ENCODE data around the gene FES. TPM values are rescaled to one million over a fixed set of nuclear protein-coding genes. Genes with fewer than 3 reads are reported as not detected.

The FES gene
- total RNA-seq, 4 donors from 2014 or later: 5.3 to 13.5 (median 10.1) TPM

- no peaks in the 10 kb centered on the region for H3K27me3 ChIP-seq
Measured at GRCh38 chr15:90911302-90911623, 27.0 kb downstream of the FES start.

DNA sequence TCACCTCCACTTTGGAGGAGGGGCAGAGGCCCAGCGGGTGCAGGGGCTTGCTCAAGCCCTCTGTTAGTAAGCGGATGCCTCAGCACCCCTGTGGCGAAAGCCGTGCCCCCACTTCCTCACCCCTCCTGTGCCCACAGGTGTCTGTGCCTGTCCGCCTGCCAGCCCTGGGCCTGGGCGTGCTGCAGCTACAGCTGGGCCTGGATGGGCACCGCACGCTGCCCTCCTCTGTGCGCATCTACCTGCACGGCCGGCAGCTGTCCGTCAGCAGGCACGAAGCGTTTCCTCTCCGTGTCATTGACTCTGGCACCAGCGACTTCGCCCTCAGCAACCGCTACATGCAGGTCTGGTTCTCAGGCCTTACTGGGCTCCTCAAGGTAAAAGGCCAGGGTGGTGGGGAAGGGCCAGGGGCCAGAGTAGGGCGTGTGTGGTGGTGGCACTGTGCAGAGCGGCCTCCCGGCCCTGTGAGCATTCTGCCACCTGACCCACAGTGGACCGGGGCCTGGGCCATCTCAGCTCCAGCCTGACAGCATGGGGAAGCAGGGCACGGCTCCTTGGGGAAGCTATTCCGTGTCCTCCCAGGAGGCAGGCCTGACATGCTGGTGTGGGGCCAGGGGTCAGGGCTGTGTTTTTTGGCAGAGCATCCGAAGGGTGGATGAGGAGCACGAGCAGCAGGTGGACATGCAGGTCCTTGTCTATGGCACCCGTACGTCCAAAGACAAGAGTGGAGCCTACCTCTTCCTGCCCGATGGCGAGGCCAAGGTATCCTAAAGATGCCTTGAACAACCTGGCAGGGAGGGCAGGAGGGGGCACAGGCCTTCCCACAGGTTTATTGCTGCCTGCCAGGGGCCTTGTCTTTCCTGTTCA is 27.8 kb downstream of the FES start:
- H3K27me3 ChIP-seq: no peaks in the 10 kb centered on the region
- H3K27ac ChIP-seq: peak overlapping the region in 1 of 4 donors; percentile 91
- no peak for ATAC-seq
- H3K4me1 ChIP-seq: peaks cover 18 to 45% of the 10 kb centered on the region in 2 donors
- in situ Hi-C loops (cut with MboI; ENCODE audit: low sequenced_read_pairs in 4 of 4): no loop called here
- H3K36me3 ChIP-seq: peaks cover 0 to 78% of the 10 kb centered on the region in 2 donors
- intact Hi-C loops (cut with DNase I; ENCODE audit: low total_unique reads): no loop called here
- DNase-seq: no peak
- H3K4me3 ChIP-seq: no peak overlapping the region
- TF ChIP-seq POLR2A (IDR thresholded peaks at IDR 0.05): no peak
- TF ChIP-seq, protein P1, sequence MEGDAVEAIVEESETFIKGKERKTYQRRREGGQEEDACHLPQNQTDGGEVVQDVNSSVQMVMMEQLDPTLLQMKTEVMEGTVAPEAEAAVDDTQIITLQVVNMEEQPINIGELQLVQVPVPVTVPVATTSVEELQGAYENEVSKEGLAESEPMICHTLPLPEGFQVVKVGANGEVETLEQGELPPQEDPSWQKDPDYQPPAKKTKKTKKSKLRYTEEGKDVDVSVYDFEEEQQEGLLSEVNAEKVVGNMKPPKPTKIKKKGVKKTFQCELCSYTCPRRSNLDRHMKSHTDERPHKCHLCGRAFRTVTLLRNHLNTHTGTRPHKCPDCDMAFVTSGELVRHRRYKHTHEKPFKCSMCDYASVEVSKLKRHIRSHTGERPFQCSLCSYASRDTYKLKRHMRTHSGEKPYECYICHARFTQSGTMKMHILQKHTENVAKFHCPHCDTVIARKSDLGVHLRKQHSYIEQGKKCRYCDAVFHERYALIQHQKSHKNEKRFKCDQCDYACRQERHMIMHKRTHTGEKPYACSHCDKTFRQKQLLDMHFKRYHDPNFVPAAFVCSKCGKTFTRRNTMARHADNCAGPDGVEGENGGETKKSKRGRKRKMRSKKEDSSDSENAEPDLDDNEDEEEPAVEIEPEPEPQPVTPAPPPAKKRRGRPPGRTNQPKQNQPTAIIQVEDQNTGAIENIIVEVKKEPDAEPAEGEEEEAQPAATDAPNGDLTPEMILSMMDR (IDR thresholded peaks at IDR 0.05 in 4 of 5, conservative IDR thresholded peaks at IDR 0.05 in 1 of 5): no peak
- H3K9me3 ChIP-seq: no peaks in the 10 kb centered on the region

More at GRCh38 chr15:90911302-90911623, 27.0 kb downstream of the FES start:
- intact Hi-C loops (cut with DNase I; ENCODE audit: low total_unique reads) (no loop called here), in situ Hi-C loops (cut with MboI; ENCODE audit: low sequenced_read_pairs in 4 of 4) (no loop called here)
- DNase-seq: no peak
- TF ChIP-seq, protein P1 (IDR thresholded peaks at IDR 0.05 in 4 of 5, conservative IDR thresholded peaks at IDR 0.05 in 1 of 5): no peak
- no peak for TF ChIP-seq POLR2A (IDR thresholded peaks at IDR 0.05)
- Histone ChIP-seq H3K9me3 (no peaks in the 10 kb centered on the region), H3K36me3 (peaks cover 0 to 87% of the 10 kb centered on the region in 2 donors), H3K27ac (peak overlapping the region in 1 of 4 donors; percentile 91), H3K4me1 (peaks cover 12 to 38% of the 10 kb centered on the region in 2 donors), H3K4me3 (no peak overlapping the region)
- no peak for ATAC-seq

DNA sequence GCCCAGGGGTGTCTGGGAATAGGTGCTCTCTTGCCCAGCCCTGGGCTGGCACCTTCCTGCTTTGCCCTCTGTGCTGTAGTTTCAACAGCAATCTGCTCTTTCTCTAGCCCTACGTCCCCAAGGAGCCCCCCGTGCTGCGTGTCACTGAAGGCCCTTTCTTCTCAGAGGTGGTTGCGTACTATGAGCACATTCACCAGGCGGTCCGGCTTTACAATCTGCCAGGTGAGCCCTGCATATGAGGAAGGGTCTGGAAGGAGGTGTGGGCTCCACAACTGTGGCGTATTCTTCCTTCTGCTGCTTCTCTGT is 28.4 kb downstream of the FES start:
- H3K4me1 ChIP-seq: peaks cover 18 to 41% of the 10 kb centered on the region in 2 donors
- peak overlapping the region in 2 of 4 donors; percentile 86 to 91 for H3K27ac ChIP-seq
- H3K9me3 ChIP-seq: no peaks in the 10 kb centered on the region
- H3K27me3 ChIP-seq: no peaks in the 10 kb centered on the region
- intact Hi-C loops (cut with DNase I; ENCODE audit: low total_unique reads): no loop called here
- ATAC-seq (no peak), DNase-seq (no peak)
- H3K4me3 ChIP-seq: no peak overlapping the region
- TF ChIP-seq POLR2A (IDR thresholded peaks at IDR 0.05): no peak
- TF ChIP-seq, protein P1 (IDR thresholded peaks at IDR 0.05 in 4 of 5, conservative IDR thresholded peaks at IDR 0.05 in 1 of 5): no peak
- in situ Hi-C loops (cut with MboI; ENCODE audit: low sequenced_read_pairs in 4 of 4): no loop called here
- peaks cover 0 to 76% of the 10 kb centered on the region in 2 donors for H3K36me3 ChIP-seq

DNA sequence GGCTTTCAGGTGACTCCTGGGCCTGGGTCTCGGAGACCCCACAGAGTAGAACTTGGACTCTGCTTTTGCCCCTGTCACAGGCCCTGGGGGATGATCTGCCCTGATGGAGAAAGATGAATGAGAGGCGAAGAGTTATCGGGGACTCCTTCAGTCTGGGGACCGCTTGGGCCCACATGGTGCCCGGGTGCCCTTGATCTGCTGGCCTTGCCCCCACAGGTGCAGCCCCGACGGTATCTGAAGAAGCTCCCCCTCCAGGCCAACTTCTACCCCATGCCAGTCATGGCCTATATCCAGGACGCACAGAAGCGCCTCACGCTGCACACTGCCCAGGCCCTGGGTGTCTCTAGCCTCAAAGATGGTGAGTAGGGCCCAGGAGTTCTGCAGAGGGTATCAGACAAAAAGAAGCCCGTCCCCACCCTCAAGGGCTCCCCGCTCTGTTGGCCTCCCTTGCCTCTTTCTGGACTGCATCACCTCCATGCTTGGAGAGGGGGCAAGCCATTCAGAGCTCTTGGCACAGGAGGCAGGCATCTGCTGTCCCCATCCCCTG is 29.2 kb downstream of the FES start:
- in situ Hi-C loops (cut with MboI; ENCODE audit: low sequenced_read_pairs in 4 of 4): no loop called here
- Histone ChIP-seq H3K9me3 (no peaks in the 10 kb centered on the region), H3K4me1 (peaks cover 14 to 37% of the 10 kb centered on the region in 2 donors), H3K4me3 (no peak overlapping the region), H3K36me3 (peaks cover 0 to 76% of the 10 kb centered on the region in 2 donors), H3K27ac (peak overlapping the region in 3 of 4 donors; percentile 86 to 95 (median 91)), H3K27me3 (no peaks in the 10 kb centered on the region)
- DNase-seq (no peak), ATAC-seq (no peak)
- TF ChIP-seq, protein P1 (IDR thresholded peaks at IDR 0.05 in 4 of 5, conservative IDR thresholded peaks at IDR 0.05 in 1 of 5): no peak
- no peak for TF ChIP-seq POLR2A (IDR thresholded peaks at IDR 0.05)
- intact Hi-C loops (cut with DNase I; ENCODE audit: low total_unique reads): no loop called here

Measured in gastrocnemius medialis (tissue), 4 donors.